HG03159 (cell line): ENCODE results near the gene MPZL2.

Source experiments
- ATAC-seq: cut with Tn5 transposase; IDR thresholded peaks from one replicate; pipeline ENCODE4 v1.9.1; 2021; ENCODE audit warnings: mild to moderate bottlenecking, moderate library complexity; ENCODE audit not compliant: unreplicated experiment

MPZL2 gene

GRCh38 chr11:118223570-118223969 lies 40.5 kb downstream of the MPZL2 start:
- ATAC-seq = no peak

GRCh38 chr11:118222437-118222836 lies 41.7 kb downstream of the MPZL2 start:
- ATAC-seq = no peak

GRCh38 chr11:118221419-118221818 lies 42.7 kb downstream of the MPZL2 start:
- no peak for ATAC-seq

- ATAC-seq = no peak
Measured at GRCh38 chr11:118219732-118220131, 44.4 kb downstream of the MPZL2 start.

- no peak for ATAC-seq
Measured at GRCh38 chr11:118219244-118219643, 44.9 kb downstream of the MPZL2 start.

GRCh38 chr11:118217575-118217974 lies 46.5 kb downstream of the MPZL2 start:
- no peak for ATAC-seq

GRCh38 chr11:118216621-118217481 lies 47.2 kb downstream of the MPZL2 start:
- no peak for ATAC-seq

GRCh38 chr11:118215765-118216164 lies 48.3 kb downstream of the MPZL2 start:
- no peak for ATAC-seq

GRCh38 chr11:118215262-118215661 lies 48.8 kb downstream of the MPZL2 start:
- no peak for ATAC-seq

GRCh38 chr11:118214210-118214914 lies 49.7 kb downstream of the MPZL2 start:
- no peak for ATAC-seq

- no peak for ATAC-seq
Measured at GRCh38 chr11:118213781-118214180, 50.3 kb downstream of the MPZL2 start.

GRCh38 chr11:118213201-118213600 lies 50.9 kb downstream of the MPZL2 start:
- no peak for ATAC-seq

- no peak for ATAC-seq
Measured at GRCh38 chr11:118212781-118213191, 51.3 kb downstream of the MPZL2 start.

GRCh38 chr11:118212131-118212725 lies 51.9 kb downstream of the MPZL2 start:
- no peak for ATAC-seq

- no peak for ATAC-seq
Measured at GRCh38 chr11:118211006-118211405, 53.1 kb downstream of the MPZL2 start.

- ATAC-seq = no peak
Measured at GRCh38 chr11:118210323-118210722, 53.8 kb downstream of the MPZL2 start.

GRCh38 chr11:118209033-118209432 lies 55.1 kb downstream of the MPZL2 start:
- no peak for ATAC-seq

- ATAC-seq = no peak
Measured at GRCh38 chr11:118207079-118207478, 57.0 kb downstream of the MPZL2 start.

- ATAC-seq = no peak
Measured at GRCh38 chr11:118206391-118207031, 57.6 kb downstream of the MPZL2 start.

- ATAC-seq = no peak
Measured at GRCh38 chr11:118205606-118206378, 58.3 kb downstream of the MPZL2 start.
